ENCODE data around the gene PLVAP. TPM values are rescaled to one million over a fixed set of nuclear protein-coding genes. Genes with fewer than 3 reads are reported as not detected.

The PLVAP gene
- total and polyA plus RNA-seq, 9 of the 15 experiments (the other 6 are each of a cell fraction or from before 2014, with no cell fraction given): 0.09 to 0.84 (median 0.51) TPM; not detected in 4

DNA sequence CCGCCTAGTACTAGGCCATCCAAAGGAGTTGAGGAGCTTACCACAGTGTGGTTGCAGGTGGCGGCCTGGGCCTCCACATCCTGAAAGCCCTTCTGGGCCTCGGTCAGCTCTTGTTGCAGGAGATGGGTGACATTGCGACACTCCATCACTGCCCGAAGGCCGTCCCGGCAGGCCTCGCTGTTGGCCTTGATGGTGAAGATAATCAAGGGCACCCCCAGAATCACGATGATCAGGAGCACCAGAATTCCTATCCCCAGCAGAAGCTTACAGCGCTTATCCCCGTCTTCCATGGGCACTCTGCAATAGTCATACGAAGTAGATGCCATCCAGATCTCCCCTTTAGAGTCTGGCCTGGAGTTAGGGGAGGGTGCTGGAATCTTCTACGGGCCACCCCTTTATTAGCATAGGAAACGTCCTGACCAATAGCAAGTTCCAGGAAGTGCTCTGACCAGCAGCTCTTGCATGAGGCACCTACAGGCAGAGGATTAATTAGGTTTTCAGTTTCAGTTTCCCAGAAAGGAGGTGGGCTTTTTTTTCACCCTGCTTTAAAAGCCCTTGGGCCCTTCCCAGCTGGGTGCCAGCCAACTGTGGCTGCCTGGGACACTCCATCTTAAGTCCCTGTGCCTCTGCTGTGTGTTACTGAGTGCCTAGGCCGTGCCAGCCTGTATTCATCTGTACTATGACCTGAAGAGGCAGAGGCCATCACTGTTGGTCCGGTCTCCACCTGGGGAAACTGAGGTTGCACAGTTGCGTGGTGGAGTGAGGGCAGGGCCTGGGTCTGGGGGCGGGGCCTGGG is 28.3 kb upstream of the PLVAP start, which contains the start of gene BST2 (continued):
- TF ChIP-seq, protein P1, sequence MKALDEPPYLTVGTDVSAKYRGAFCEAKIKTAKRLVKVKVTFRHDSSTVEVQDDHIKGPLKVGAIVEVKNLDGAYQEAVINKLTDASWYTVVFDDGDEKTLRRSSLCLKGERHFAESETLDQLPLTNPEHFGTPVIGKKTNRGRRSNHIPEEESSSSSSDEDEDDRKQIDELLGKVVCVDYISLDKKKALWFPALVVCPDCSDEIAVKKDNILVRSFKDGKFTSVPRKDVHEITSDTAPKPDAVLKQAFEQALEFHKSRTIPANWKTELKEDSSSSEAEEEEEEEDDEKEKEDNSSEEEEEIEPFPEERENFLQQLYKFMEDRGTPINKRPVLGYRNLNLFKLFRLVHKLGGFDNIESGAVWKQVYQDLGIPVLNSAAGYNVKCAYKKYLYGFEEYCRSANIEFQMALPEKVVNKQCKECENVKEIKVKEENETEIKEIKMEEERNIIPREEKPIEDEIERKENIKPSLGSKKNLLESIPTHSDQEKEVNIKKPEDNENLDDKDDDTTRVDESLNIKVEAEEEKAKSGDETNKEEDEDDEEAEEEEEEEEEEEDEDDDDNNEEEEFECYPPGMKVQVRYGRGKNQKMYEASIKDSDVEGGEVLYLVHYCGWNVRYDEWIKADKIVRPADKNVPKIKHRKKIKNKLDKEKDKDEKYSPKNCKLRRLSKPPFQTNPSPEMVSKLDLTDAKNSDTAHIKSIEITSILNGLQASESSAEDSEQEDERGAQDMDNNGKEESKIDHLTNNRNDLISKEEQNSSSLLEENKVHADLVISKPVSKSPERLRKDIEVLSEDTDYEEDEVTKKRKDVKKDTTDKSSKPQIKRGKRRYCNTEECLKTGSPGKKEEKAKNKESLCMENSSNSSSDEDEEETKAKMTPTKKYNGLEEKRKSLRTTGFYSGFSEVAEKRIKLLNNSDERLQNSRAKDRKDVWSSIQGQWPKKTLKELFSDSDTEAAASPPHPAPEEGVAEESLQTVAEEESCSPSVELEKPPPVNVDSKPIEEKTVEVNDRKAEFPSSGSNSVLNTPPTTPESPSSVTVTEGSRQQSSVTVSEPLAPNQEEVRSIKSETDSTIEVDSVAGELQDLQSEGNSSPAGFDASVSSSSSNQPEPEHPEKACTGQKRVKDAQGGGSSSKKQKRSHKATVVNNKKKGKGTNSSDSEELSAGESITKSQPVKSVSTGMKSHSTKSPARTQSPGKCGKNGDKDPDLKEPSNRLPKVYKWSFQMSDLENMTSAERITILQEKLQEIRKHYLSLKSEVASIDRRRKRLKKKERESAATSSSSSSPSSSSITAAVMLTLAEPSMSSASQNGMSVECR (CRISPR knock-in tag; IDR thresholded peaks at IDR 0.05): 0 out of 2 replicates have a peak, but pooled peaks have one; percentile 14
- 0 out of 4 replicates have a peak, but pooled peaks of 1 of the 2 experiments have one; percentile 7 for TF ChIP-seq FOXK2 (conservative IDR thresholded peaks at IDR 0.05 in 1 of 2, IDR thresholded peaks at IDR 0.05 in 1 of 2; ENCODE audit: low read depth in 2 of 2)
- peak in 1 of 2 experiments; percentile 71; a peak in 2 of 4 replicates for TF ChIP-seq RCOR1 (IDR thresholded peaks at IDR 0.05; ENCODE audit: borderline replicate concordance in 1 of 2, low read depth in 2 of 2, low read length in 2 of 2)
- no peak for TF ChIP-seq HNRNPH1 (optimal IDR thresholded peaks at IDR 0.05; ENCODE audit: low read depth, low read length)
- no peak for TF ChIP-seq GATAD2B (IDR thresholded peaks at IDR 0.05; ENCODE audit: borderline replicate concordance)
- no peak; the same call in 1 of the 2 replicates for TF ChIP-seq ZNF175 (CRISPR knock-in tag; IDR thresholded peaks at IDR 0.05; ENCODE audit: low read depth)
- no peak for TF ChIP-seq COPS2 (conservative IDR thresholded peaks at IDR 0.05)
- TF ChIP-seq SRF (CRISPR knock-in tag; IDR thresholded peaks at IDR 0.05): no peak
- 0 out of 2 replicates have a peak, but pooled peaks have one; percentile 51 for TF ChIP-seq L3MBTL2 (IDR thresholded peaks at IDR 0.05)
- no peak for TF ChIP-seq ZKSCAN8 (CRISPR knock-in tag; IDR thresholded peaks at IDR 0.05)
- no peak for TF ChIP-seq SRSF9 (IDR thresholded peaks at IDR 0.05; ENCODE audit: borderline replicate concordance, low read depth, low read length)

All from K562 (cell line).